WTC11 (cell line): ENCODE data around the gene NEDD8. TPM values are rescaled to one million over a fixed set of nuclear protein-coding genes. Genes with fewer than 3 reads are reported as not detected.

ENCODE experiments used
- ATAC-seq: fragments of 200-7000 bp; cut with Tn5 transposase; 2 replicates; pipeline ENCODE4 v1.10.0; 2021; ENCODE audit warnings: mild to moderate bottlenecking, moderate library complexity
- CTCF ChIA-PET: fragments of 300-600 bp; sonication (Branson Sonifier 250); formaldehyde crosslinking; loops from one replicate; lab custom pipeline; 2021; ENCODE audit warnings: antibody characterized with exemption; lab: Charles Lee
- POLR2A ChIA-PET: fragments of 350-600 bp; sonication (Branson Sonifier 250); formaldehyde crosslinking; loops from one replicate; lab custom pipeline; 2021; ENCODE audit warnings: antibody characterized with exemption; lab: Charles Lee
- DNase-seq: peaks from one replicate; pipeline ENCODE4 v3.0.0; 2021; ENCODE audit warnings: low spot score
- H3K27ac Mint-ChIP-seq: 2 replicates; pipeline ENCODE4 v1.8.0; 2021; ENCODE audit warnings: mixed read lengths
- H3K27me3 Mint-ChIP-seq: 2 replicates; pipeline ENCODE4 v1.8.0; 2021; ENCODE audit warnings: low read depth, mild to moderate bottlenecking, moderate library complexity, mixed read lengths
- H3K36me3 Mint-ChIP-seq: 2 replicates; pipeline ENCODE4 v1.8.0; 2021; ENCODE audit warnings: mixed read lengths
- H3K4me1 Mint-ChIP-seq: 2 replicates; pipeline ENCODE4 v1.8.0; 2022; ENCODE audit warnings: mixed read lengths
- H3K4me3 Mint-ChIP-seq: 2 replicates; pipeline ENCODE4 v1.8.0; 2021; ENCODE audit warnings: mild to moderate bottlenecking, moderate library complexity, mixed read lengths
- H3K9me3 Mint-ChIP-seq: 2 replicates; pipeline ENCODE4 v1.8.0; 2021; ENCODE audit warnings: mixed read lengths
- ATF3 ChIP-seq: sonication (generic); formaldehyde crosslinking; conservative IDR thresholded peaks from 2 replicates; pipeline ENCODE4 v1.8.1; 2022; ENCODE audit warnings: mild to moderate bottlenecking, missing genetic modification reagents
- ATF6 ChIP-seq: sonication (generic); formaldehyde crosslinking; IDR thresholded peaks from 2 replicates; pipeline ENCODE4 v1.8.1; 2023; ENCODE audit warnings: mild to moderate bottlenecking, missing genetic modification reagents
- CREM ChIP-seq: sonication (generic); formaldehyde crosslinking; IDR thresholded peaks from 2 replicates; pipeline ENCODE4 v1.8.1; 2022; ENCODE audit warnings: mild to moderate bottlenecking, missing genetic modification reagents, moderate library complexity
- E2F1 ChIP-seq: sonication (generic); formaldehyde crosslinking; IDR thresholded peaks from 2 replicates; pipeline ENCODE4 v1.8.0; 2022; ENCODE audit warnings: mild to moderate bottlenecking, missing genetic modification reagents
- FOXK1 ChIP-seq: sonication (generic); formaldehyde crosslinking; IDR thresholded peaks from 2 replicates; pipeline ENCODE4 v1.8.0; 2022; ENCODE audit warnings: mild to moderate bottlenecking, moderate library complexity, missing genetic modification reagents
- GTF2I ChIP-seq: fragments of 250-450 bp; sonication (Bioruptor Pico); conservative IDR thresholded peaks from 2 replicates; pipeline ENCODE4 v1.4.0; 2021; ENCODE audit warnings: mild to moderate bottlenecking
- MYBL2 ChIP-seq: sonication (generic); formaldehyde crosslinking; IDR thresholded peaks from 2 replicates; pipeline ENCODE4 v1.8.1; 2023; ENCODE audit warnings: mild to moderate bottlenecking, moderate library complexity, missing genetic modification reagents
- NFE2L1 ChIP-seq: sonication (generic); formaldehyde crosslinking; IDR thresholded peaks from 2 replicates; pipeline ENCODE4 v1.8.1; 2023; ENCODE audit warnings: missing genetic modification reagents
- RELA ChIP-seq: sonication (generic); formaldehyde crosslinking; IDR thresholded peaks from 2 replicates; pipeline ENCODE4 v1.8.1; 2022; ENCODE audit warnings: missing genetic modification reagents, mild to moderate bottlenecking, borderline replicate concordance
- TEAD1 ChIP-seq: sonication (generic); formaldehyde crosslinking; IDR thresholded peaks from 2 replicates; pipeline ENCODE4 v1.8.0; 2022; ENCODE audit warnings: mild to moderate bottlenecking, missing genetic modification reagents
- ZNF121 ChIP-seq: sonication (generic); formaldehyde crosslinking; IDR thresholded peaks from 2 replicates; pipeline ENCODE4 v1.8.0; 2023; ENCODE audit warnings: missing genetic modification reagents
- ZNF317 ChIP-seq: sonication (generic); formaldehyde crosslinking; IDR thresholded peaks from 2 replicates; pipeline ENCODE4 v1.8.1; 2023; ENCODE audit warnings: low read depth, mild to moderate bottlenecking, moderate library complexity, missing genetic modification reagents, borderline replicate concordance
- ZNF396 ChIP-seq: fragments of 250-450 bp; sonication (Bioruptor Pico); IDR thresholded peaks from 2 replicates; pipeline ENCODE4 v1.8.0; 2021; ENCODE audit warnings: mild to moderate bottlenecking, moderate library complexity, borderline replicate concordance
- ZNF671 ChIP-seq: fragments of 250-450 bp; sonication (Bioruptor Pico); IDR thresholded peaks from 2 replicates; pipeline ENCODE4 v1.8.0; 2021; ENCODE audit warnings: mild to moderate bottlenecking
- total RNA-seq: library from RNA; stranded (reverse); gene quantifications from 3 replicates; pipeline ENCODE4 v1.2.3, GENCODE V29; 2021
- TF ChIP-seq, protein P1 (sequence below): sonication (generic); formaldehyde crosslinking; IDR thresholded peaks from 2 replicates; pipeline ENCODE4 v1.8.0; 2022; ENCODE audit warnings: mild to moderate bottlenecking, missing genetic modification reagents
- TF ChIP-seq, protein P2 (sequence below): sonication (generic); formaldehyde crosslinking; IDR thresholded peaks from 2 replicates; pipeline ENCODE4 v1.8.1; 2023; ENCODE audit warnings: mild to moderate bottlenecking, missing genetic modification reagents
- TF ChIP-seq, protein P3 (sequence below): sonication (generic); formaldehyde crosslinking; conservative IDR thresholded peaks from 2 replicates; pipeline ENCODE4 v1.8.1; 2023; ENCODE audit warnings: mild to moderate bottlenecking, low read depth, missing genetic modification reagents, moderate library complexity
- TF ChIP-seq, protein P4 (sequence below): sonication (generic); formaldehyde crosslinking; IDR thresholded peaks from 2 replicates; pipeline ENCODE4 v1.8.1; 2022; ENCODE audit warnings: low read depth, missing genetic modification reagents, borderline replicate concordance
- TF ChIP-seq, protein P5 (sequence below): sonication (generic); formaldehyde crosslinking; IDR thresholded peaks from 2 replicates; pipeline ENCODE4 v1.8.1; 2023; ENCODE audit warnings: mild to moderate bottlenecking, missing genetic modification reagents, moderate library complexity

NEDD8 gene
- total RNA-seq, 1 experiment from 2014 or later, result 233 TPM

- H3K27me3 Mint-ChIP-seq, result no peaks in the 10 kb centered on the region
- POLR2A ChIA-PET, result no interaction called here
- H3K9me3 Mint-ChIP-seq, result no peaks in the 10 kb centered on the region
- H3K27ac Mint-ChIP-seq, result no peak overlapping the region; the same call in 1 of the 2 replicates
- no peaks in the 10 kb centered on the region for H3K4me1 Mint-ChIP-seq
- H3K36me3 Mint-ChIP-seq, result peaks cover 4% of the 10 kb centered on the region; the same call in 1 of the 2 replicates
- no peak for TF ChIP-seq ATF6 (CRISPR knock-in tag)
- TF ChIP-seq ZNF396, result no peak
- no peak for TF ChIP-seq ZNF317 (CRISPR knock-in tag)
- TF ChIP-seq, protein P1, sequence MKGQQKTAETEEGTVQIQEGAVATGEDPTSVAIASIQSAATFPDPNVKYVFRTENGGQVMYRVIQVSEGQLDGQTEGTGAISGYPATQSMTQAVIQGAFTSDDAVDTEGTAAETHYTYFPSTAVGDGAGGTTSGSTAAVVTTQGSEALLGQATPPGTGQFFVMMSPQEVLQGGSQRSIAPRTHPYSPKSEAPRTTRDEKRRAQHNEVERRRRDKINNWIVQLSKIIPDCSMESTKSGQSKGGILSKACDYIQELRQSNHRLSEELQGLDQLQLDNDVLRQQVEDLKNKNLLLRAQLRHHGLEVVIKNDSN (CRISPR knock-in tag), result no peak
- TF ChIP-seq FOXK1, result no peak
- TF ChIP-seq E2F1 (CRISPR knock-in tag), result no peak
- TF ChIP-seq, protein P2, sequence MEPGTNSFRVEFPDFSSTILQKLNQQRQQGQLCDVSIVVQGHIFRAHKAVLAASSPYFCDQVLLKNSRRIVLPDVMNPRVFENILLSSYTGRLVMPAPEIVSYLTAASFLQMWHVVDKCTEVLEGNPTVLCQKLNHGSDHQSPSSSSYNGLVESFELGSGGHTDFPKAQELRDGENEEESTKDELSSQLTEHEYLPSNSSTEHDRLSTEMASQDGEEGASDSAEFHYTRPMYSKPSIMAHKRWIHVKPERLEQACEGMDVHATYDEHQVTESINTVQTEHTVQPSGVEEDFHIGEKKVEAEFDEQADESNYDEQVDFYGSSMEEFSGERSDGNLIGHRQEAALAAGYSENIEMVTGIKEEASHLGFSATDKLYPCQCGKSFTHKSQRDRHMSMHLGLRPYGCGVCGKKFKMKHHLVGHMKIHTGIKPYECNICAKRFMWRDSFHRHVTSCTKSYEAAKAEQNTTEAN (CRISPR knock-in tag), result no peak
- no peak for TF ChIP-seq CREM (CRISPR knock-in tag)
- TF ChIP-seq, protein P3, sequence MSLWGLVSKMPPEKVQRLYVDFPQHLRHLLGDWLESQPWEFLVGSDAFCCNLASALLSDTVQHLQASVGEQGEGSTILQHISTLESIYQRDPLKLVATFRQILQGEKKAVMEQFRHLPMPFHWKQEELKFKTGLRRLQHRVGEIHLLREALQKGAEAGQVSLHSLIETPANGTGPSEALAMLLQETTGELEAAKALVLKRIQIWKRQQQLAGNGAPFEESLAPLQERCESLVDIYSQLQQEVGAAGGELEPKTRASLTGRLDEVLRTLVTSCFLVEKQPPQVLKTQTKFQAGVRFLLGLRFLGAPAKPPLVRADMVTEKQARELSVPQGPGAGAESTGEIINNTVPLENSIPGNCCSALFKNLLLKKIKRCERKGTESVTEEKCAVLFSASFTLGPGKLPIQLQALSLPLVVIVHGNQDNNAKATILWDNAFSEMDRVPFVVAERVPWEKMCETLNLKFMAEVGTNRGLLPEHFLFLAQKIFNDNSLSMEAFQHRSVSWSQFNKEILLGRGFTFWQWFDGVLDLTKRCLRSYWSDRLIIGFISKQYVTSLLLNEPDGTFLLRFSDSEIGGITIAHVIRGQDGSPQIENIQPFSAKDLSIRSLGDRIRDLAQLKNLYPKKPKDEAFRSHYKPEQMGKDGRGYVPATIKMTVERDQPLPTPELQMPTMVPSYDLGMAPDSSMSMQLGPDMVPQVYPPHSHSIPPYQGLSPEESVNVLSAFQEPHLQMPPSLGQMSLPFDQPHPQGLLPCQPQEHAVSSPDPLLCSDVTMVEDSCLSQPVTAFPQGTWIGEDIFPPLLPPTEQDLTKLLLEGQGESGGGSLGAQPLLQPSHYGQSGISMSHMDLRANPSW, result no peak
- TF ChIP-seq GTF2I (CRISPR knock-in tag), result no peak
- no peak for TF ChIP-seq ATF3 (CRISPR knock-in tag)
- ATAC-seq (no peak), DNase-seq (no peak)
- H3K4me3 Mint-ChIP-seq, result no peak overlapping the region
- CTCF ChIA-PET, result interaction anchor here (1.2 kb wide), 1 partner anchor 44 kb away, joined by 4 read pairs; the partner anchor contains the start of gene CIDEB
Observed at GRCh38 chr14:24264298-24264697, 32.1 kb upstream of the NEDD8 start.

DNA sequence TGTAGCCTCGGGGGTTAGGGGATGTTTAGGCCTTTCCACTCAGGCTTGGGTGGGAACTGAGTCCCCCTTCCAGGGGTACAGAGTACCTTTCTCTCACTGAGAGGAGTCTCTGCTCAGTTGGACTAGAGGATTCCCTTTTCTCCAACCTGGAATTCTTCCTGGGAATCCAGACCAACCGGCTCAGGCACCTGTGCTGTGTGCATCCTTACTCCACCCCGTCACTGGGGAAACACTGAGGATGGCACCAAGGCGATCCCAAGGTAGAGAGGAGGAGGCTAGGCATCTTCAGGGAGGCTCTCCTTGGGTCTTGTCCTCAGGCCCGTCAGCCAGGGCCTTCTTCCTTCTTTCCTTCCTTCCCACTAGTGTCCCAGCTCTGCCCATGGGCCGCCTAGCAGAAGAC, 31.7 kb upstream of the NEDD8 start:
- H3K4me3 Mint-ChIP-seq, result no peak overlapping the region
- no peaks in the 10 kb centered on the region for H3K9me3 Mint-ChIP-seq
- DNase-seq (no peak), ATAC-seq (no peak)
- ChIA-PET POLR2A (no interaction called here), CTCF (interaction anchor here (1.2 to 2.6 kb wide), 2 partner anchors 21 to 44 kb away, joined by 4 to 17 read pairs; partner anchors contain the start of genes CIDEB and TINF2)
- H3K4me1 Mint-ChIP-seq, result no peaks in the 10 kb centered on the region
- H3K27me3 Mint-ChIP-seq, result no peaks in the 10 kb centered on the region
- H3K36me3 Mint-ChIP-seq, result peaks cover 4% of the 10 kb centered on the region; the same call in 1 of the 2 replicates
- no peak overlapping the region for H3K27ac Mint-ChIP-seq
- TF ChIP-seq ZNF671 (CRISPR knock-in tag) (no peak), RELA (CRISPR knock-in tag) (no peak), ZNF121 (CRISPR knock-in tag) (no peak), ATF6 (CRISPR knock-in tag) (no peak), MYBL2 (no peak), NFE2L1 (no peak), TEAD1 (no peak)
- TF ChIP-seq, protein P4, sequence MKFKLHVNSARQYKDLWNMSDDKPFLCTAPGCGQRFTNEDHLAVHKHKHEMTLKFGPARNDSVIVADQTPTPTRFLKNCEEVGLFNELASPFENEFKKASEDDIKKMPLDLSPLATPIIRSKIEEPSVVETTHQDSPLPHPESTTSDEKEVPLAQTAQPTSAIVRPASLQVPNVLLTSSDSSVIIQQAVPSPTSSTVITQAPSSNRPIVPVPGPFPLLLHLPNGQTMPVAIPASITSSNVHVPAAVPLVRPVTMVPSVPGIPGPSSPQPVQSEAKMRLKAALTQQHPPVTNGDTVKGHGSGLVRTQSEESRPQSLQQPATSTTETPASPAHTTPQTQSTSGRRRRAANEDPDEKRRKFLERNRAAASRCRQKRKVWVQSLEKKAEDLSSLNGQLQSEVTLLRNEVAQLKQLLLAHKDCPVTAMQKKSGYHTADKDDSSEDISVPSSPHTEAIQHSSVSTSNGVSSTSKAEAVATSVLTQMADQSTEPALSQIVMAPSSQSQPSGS (CRISPR knock-in tag), result no peak
- TF ChIP-seq, protein P5, sequence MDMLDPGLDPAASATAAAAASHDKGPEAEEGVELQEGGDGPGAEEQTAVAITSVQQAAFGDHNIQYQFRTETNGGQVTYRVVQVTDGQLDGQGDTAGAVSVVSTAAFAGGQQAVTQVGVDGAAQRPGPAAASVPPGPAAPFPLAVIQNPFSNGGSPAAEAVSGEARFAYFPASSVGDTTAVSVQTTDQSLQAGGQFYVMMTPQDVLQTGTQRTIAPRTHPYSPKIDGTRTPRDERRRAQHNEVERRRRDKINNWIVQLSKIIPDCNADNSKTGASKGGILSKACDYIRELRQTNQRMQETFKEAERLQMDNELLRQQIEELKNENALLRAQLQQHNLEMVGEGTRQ (CRISPR knock-in tag), result no peak
- TF ChIP-seq, protein P1 (CRISPR knock-in tag), result no peak
